ENCODE data around the gene MAD2L2.

DNA sequence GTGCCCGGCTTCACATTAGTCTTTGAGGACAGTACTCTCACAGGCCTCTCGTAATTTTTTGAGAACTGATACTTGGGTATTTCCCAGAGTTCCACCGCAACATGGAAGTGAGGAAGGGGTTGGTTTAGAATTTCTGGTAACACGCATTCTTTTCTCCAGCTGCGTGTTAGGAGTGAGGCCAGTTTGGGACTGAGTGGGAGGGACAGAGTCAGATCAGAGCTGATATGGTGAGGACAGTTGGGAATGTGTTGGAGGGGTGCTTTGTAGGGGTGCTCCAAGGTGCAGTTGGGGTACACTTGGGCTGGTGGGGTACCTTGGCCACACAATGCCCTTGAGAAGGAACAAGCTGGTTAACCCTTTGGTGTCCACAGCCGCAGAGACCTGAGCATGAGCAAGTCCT, 10.2 kb downstream of the MAD2L2 start:
- TF ChIP-seq, protein P1, sequence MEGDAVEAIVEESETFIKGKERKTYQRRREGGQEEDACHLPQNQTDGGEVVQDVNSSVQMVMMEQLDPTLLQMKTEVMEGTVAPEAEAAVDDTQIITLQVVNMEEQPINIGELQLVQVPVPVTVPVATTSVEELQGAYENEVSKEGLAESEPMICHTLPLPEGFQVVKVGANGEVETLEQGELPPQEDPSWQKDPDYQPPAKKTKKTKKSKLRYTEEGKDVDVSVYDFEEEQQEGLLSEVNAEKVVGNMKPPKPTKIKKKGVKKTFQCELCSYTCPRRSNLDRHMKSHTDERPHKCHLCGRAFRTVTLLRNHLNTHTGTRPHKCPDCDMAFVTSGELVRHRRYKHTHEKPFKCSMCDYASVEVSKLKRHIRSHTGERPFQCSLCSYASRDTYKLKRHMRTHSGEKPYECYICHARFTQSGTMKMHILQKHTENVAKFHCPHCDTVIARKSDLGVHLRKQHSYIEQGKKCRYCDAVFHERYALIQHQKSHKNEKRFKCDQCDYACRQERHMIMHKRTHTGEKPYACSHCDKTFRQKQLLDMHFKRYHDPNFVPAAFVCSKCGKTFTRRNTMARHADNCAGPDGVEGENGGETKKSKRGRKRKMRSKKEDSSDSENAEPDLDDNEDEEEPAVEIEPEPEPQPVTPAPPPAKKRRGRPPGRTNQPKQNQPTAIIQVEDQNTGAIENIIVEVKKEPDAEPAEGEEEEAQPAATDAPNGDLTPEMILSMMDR (IDR thresholded peaks at IDR 0.05), result no peak
- TF ChIP-seq POLR2A (IDR thresholded peaks at IDR 0.05) (no peak), POLR2AphosphoS5 (IDR thresholded peaks at IDR 0.05) (no peak)

All from upper lobe of left lung (tissue), 4 donors.